RPMI7951 (cell line): ENCODE results near the gene ARRB1. TPM values are rescaled to one million over a fixed set of nuclear protein-coding genes. Genes with fewer than 3 reads are reported as not detected.
"Not testable (repeated sequence)": the region's sequence is repeated elsewhere in the genome, so short reads cannot be mapped to it uniquely, and the experiment has no call there.

Source experiments
- DNase-seq: peaks from one replicate; pipeline ENCODE4 v3.0.0-alpha.2; 2012; ENCODE audit warnings: low read depth
- total RNA-seq: library from RNA; depleted of rRNA; stranded (reverse); fragments of >200 nt; shearing (Covaris generic); gene quantifications from 2 replicates; pipeline ENCODE4 v1.2.3, GENCODE V29; 2014

ARRB1 gene
- total RNA-seq, 1 experiment from 2014 or later = 15.3 TPM

DNA sequence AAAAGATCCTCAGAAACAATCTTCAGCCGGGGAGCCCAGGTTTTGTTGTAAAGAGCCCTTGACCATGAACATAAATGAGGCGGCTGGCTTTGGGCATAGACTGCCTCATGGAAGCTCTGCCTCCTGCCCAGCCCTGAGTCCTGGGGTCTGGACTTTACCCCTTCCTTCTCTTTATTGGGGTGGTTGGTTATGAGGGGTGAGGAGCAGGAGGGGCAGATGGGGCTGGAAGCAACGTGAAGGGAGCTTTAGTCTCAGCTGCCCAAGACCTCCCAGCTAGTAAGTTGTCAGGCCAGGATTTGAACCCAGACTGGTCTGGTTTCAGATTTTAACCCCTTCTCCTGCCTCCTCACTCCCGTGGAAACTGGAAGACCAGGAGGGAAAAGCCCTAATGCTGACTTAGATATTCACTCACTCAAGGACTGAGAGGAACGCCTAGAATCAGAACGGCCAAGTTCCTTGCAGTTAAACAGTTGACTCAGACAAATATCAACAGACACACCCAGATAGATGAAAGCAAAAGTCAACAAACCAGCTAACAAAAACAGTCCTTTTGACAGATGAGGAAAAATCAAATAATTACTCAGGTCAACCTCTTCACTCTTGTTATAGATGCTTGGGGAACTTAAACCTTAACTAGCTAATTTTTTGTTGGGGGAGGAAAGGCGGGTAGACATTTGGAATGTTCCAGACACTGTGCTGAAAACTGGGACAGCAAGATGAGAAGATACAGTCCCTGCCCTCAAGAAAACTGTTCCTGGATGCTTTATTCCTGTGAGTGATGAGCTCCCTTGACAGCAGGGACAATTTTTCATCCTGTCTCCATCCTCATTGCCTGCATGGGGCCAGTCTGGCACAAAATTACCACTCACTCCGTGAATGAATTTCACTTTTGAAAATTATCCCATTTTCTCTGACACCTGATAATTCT is 20.8 kb upstream of the ARRB1 start:
- no peak for DNase-seq

DNA sequence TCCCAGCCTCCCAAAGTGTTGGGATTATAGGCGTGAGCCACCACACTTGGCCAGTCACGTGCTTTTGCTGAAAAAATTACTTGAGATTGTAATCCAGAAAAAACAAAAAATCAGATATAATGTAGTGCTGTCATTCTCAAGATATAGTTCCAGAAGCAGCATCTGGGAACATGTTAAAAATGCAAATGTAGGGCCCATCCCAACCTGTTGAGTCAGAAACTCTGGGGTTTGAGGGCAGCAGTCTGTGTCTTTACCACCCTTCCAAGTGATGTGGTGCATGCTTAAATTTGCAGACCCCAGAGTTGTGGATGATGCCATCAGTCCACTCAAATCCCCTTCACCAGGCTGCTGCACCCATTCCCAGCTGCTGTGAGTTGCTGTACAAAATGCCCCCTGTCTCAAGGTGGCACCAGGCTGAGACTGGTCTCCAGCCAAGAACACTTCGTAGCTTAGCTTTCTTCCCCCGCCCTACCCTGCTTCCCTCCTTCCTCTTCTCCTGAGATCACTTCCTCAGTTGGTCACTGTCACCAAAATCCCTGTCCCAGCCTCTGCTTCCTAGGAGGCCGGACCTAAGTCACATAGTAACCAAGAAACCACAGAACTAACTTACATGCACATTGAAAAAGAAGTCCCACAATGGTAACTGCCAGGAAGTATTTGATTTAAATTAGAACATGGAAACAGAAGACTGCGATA is 18.2 kb upstream of the ARRB1 start:
- DNase-seq = no peak

DNA sequence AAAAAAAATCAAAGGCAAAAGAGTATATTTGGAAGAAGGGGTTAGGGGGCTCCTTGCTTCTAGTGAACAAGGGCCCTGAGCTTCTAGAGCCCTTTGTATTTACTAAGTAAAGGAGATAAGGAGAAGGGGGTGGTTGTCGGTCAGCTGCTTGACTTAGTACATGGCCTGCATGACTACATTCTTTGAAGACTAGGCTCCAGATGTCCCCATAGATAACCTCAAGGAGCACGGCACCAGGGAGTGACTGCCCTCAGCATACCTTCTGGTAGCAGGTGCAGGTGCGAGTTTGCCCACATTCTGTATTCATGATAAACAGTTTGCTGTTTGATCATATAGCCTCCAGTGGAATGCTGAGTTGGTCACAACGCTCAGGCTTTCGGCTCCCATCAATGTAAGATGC is 15.4 kb upstream of the ARRB1 start:
- DNase-seq = not testable (repeated sequence)

DNA sequence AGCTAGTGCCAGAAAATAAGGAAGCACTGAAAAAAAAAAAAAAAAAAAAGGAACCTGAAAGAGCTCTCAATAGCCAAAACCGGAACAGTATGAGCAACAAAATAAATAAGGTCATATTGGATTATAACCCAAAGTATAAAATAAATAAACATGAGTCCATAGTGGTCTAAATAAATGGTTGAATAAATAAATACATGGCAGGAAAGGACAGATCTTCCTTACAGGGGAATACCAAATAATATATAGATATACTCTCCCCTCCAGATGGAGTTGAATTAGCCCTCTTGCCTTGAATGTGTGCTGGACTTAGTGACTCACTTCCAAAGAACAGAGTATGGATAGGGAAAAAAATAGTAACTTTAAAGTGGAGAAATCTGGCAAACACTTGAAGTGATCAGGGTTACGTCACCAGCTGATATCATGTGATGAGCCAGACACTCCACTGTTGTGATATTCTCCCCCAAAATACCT is 14.3 kb upstream of the ARRB1 start:
- no peak for DNase-seq

DNA sequence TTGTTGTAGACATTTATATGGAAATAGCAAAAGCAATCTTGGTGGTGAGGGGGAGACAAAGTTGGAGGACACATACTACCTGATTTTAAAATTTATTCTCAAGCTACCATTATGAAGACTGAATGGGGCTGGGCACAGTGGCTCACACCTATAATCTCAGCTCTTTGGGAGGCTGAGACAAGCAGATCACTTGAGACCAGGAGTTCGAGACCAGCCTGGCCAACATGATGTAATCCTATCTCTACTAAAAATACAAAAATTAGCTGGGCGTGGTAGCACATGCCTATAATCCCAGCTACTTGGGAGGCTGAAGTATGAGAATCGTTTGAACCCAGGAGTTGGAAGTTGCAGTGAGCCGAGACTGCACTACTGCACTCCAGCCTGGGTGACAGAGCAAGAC is 10.8 kb upstream of the ARRB1 start:
- not testable (repeated sequence) for DNase-seq

DNA sequence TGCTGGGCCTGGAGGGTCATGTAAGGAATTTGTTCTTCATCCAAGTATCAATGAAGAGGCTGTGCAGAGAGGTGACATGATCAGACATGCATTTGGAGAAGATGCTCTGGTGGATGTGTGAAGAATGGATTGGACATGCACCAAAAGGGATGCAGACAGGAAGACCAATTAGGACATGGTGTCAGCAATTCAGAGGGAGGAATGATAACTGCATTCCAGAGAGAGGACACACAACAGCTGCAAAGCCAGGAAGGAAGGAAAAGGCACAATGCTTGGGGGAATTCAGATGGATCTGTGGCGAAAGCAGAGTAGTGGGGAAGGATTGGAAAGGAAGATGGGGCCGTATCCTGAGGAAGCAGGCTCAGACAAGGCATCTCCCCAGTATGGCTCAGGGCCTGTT is 5.2 kb upstream of the ARRB1 start:
- no peak for DNase-seq

DNA sequence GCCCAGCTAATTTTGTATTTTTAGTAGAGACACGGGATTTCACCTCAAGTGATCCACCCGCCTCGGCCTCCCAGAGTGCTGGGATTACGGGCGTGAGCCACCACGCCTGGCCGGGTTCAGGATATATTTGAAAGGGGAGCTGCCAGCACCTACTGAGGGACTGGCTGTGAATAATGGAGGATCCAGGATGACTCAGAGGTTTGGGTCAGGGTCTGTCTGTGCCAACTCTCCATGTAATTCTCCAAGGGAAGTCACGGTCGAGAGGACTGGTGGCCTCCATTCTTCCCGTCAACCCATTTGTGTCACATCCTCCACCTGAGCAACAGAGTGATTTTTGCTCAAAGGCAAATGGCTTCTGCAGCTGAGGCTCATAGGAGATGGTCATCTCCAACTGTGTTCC is 3.6 kb upstream of the ARRB1 start:
- DNase-seq = no peak

DNA sequence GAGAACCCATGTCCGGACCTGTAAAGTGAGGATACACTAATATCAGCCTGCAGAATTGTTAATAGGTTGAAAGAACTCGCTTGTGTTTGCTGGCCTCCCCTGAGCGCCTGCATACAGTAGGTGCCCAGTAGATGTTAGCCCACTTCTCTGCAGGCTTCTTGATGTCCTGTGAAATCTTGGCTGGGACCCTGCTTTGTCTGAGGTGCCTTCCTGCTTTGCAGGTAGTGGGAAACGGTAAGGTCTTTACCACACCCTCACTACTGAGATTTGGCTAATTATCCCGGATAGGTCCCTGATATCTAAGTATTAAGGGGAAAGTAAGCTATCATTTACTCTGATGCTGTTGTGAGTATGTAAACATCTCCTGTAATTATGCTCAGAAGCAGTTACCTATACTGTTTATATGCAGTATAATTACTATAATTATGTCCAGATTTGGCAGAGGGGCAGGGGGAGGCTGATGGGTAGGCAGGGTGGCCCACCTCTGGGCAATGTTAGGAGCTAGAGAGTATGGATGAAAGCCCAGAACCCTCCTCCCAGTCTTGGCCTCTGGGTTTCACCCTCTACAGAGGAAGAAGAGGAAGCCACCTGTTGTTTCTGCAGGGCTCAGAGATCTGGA is 1.2 kb upstream of the ARRB1 start:
- no peak for DNase-seq

DNA sequence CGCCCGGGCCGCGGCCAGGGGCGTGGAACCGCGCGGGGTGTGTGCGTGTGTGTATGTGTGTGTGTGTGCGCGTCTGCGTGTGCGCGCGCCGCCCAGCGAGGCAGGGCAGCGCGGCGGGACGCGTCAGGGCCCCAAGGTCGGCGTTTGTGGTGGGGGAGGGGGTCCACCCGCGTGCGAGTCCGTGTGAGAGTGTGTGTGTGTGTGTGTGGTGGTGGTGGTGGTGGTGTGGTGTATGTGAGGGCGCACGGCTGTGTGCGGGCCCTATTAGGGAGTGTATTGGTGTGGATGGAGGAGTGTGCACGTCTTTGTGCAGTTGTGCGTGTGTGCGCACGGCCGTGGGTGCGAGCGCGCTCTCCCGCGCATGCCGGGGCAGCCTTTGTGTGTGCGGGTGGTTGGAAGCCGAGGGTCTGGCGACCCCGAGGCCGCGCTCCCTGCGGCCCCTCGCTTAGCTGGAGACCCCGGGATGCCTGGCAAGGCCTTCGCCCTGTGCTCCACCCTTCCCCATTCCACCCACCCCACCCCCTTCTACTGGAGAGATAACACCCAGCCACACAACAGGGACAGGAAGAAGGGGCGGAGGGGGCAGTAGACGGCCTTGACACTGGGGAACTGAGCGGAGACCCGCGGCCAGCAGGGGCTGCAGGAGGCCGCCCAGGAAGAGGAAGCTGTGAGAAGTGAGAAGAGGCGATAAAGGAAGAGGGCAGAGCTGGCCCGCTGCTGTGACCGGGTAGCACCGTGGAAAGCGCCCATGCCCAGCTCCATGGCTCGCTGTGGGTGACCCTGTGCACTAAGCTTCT is 528 bp upstream of the ARRB1 start:
- DNase-seq = peak; percentile 68

DNA sequence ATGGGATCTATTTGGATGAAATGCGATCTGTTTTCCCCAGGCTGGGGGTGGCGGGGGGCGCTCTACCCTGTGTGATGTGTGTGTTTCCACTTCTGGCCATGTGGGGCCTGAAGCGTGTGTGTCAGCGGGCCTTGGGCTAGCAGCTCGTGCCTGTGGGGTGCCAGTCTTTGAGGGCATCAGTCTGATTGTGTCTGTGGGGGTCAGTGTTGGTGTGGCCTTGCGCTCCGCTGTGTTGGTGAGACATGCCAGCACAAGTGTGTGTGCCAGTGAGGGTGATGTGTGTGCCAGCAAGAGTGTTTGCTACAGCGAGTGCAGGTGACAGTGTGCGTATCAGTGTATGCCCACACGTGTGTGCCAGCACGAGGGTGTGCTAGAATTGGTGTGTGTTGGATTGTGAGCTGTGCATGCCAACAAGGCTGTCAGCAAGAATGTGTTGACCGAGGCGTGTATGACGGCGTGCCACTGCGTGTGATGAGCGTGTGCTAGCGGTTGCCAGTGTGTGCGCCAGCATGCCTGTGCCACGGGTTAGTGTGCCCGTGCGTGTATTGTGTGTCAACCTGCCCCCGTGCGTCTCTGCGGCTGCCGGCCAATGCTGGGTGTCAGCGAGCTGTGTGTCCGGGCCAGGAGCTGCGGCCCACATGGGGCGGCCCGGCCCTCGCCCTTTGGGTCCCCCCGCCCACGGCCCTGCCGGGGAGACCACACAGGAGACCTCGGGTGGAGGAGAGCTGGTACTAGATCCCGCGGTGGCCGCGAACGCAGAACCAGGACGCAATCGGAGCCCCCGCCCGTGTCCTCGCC is 519 bp downstream of the ARRB1 start:
- DNase-seq = no peak

DNA sequence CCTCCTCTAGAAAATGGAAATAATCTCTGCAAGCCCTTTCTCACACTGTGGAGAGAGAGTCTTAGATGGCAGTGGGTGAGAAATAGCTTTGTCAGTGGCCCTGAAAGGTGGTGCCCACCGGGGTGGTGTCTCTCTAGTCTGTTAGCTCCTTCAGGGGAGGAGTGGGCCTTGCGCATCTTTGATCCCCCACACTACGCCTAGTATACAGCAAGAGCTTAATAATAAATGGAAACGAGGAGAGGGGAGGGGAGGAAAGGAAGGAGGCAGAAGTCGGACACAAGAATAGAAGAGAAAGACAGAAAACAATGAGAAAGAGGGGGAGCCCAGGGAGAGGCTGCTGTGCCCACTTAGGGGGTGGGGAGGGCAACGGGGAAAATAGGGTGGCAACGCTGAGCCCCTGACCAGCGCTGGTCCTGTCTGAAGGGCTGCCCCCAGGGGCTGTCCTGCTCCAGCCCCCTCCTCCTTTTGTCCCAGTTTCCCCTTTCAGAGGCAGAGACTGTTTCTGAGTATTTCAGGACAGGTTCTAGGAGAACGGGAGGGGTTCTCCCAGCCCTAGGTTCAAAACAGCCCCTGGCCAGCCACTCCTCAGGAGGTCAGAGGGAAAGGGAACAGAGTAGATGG is 1.2 kb downstream of the ARRB1 start:
- DNase-seq = no peak

DNA sequence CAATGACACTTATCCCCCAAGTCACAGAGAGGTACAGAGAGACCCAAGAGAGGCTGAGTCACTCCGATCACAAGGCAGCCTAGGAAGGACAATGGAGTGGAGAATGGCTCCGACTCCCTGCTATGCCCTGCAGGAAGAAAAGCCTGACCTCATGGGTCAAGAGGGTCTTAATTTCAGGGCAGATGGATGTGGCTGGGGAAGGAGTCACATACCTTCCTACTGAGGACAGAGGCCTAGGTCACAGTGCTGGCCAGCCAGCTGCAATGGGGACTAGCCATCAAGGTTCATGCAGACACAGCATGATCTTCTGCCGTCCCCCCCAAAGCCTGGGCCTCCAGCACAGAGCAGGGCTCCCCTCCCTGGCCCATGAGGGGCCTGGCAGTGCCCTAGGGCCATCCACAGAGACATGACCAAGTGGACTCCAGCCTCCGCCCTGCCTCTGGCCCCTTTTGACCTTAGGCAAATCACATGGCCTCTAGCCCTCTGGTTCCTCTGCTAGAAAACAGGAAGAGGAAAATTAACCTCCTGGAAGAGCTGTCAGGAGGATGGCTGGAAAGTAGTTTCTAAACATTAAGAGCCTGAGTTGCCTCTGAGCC is 1.8 kb downstream of the ARRB1 start:
- no peak for DNase-seq

DNA sequence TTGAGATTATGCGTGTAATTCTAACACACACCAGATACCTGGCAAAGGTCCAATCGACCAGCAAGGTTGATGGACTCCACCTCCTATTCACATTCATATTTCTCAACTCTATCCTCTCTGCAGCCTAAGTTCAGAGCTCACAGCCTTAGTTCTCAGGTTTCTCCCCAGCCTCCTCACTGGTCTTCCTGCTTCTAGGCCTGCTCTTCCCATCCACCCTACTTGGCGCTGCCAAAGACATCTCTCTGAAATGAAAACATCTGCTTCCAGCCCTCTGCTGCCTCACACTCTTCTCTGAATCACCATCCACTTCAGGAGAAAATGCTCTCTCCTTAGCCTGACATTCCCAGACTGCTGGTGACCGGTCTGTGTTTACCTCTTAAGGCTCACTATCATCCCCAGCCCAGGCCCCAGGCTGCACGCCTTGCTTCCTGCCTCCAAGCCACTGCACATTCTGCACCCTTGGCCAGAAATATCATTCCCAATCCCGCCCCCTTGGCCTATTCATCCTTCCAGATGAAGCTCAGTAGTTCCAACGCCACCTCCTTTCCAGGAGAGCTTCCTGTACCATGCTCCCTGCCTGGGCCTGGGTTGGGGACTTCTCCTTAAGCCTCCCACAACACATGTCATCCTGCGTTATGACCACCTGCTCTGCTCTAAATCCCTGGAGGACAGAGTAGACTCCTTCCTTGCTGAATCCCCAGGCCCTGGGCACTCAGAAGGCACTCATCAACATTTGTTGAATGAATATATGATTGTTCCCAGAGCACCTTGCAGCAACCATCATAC is 3.5 kb downstream of the ARRB1 start:
- peak; percentile 94 for DNase-seq

DNA sequence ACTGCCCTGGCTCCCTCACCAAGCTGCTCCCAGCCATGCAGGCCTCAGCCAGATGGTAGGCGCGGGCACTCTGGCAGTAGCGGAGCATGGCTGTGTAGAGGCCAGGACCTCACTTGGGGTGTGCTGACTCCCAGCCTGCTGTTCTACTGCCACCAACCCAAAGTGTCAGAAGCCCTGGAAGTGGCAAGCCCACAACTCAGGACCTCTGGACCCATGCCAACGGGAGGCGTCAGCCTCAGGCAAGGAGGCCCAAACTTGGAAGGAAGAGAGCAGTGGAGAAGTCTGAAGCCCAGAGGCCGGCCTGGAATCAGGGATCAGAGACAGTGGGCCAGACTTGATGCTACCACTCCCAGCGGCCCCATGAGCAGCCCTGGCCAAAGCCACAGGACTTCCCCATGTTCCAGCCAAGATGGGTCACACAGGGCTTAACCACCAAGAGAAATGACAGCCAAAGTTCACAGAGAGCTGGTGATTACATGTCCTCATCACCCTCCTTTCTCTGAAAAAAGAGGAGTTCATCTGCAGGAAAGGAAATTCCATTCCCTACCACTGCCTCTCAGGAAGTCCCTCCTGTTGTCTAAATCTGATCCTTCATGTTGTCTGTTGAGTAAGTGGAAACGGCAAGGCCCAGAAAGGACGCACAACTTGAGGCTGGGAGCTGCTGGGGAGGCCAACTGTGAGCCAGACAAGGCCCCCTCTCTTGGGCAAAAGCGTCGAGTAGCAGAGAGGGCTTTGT is 4.4 kb downstream of the ARRB1 start:
- DNase-seq = peak; percentile 76

DNA sequence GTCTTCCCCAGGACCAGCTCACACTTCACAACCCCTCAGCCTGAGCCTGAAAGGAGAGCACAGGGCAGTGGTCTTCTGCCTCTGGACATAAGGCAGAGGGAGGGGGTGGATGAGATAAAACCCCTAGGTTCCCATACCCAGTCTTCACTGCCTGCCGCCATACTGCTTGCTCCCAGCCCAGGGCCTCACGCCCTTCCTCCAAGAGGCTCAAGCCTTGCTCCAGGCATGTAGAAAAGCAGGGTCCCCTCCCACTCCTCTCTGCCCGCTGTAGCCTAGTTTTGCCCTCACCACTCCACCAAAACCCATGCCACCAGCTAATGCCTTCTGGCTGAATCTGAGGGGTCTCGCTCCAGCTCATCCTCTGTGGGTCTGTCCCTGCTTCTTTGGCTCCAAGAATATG is 5.2 kb downstream of the ARRB1 start:
- DNase-seq = no peak

DNA sequence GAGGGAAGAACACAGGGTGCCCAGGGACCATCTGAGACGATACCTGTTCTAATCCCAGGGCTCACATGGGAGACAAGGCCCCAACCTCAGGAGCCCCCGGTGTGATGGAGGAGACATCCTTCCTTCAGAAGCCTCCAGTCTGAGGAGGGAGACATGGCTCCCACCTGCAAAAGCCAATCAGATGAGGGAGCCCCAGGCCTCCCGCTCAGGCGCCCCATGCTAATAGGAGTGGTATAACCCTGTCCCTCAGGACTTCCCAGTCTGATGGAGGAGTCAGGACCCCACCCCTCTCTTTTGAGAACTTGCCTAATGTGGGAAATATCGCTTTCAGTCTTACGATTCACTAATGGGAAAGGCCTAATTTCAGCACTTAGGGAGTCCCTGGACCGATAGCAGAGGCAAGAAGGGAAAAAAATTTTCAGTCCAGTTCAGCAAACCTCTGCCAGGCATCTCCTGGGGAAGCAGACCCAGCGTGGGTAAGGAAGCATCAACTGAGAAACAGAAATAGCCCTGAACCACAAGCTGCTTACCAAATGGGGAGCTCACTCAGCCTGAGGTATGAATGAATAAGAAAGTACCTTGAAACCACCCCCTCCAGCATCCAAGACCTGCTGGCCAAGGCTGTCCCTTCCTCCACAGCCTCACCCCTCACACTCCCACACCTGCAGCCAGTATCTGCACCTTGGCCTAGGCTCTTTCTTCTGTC is 5.9 kb downstream of the ARRB1 start:
- no peak for DNase-seq

DNA sequence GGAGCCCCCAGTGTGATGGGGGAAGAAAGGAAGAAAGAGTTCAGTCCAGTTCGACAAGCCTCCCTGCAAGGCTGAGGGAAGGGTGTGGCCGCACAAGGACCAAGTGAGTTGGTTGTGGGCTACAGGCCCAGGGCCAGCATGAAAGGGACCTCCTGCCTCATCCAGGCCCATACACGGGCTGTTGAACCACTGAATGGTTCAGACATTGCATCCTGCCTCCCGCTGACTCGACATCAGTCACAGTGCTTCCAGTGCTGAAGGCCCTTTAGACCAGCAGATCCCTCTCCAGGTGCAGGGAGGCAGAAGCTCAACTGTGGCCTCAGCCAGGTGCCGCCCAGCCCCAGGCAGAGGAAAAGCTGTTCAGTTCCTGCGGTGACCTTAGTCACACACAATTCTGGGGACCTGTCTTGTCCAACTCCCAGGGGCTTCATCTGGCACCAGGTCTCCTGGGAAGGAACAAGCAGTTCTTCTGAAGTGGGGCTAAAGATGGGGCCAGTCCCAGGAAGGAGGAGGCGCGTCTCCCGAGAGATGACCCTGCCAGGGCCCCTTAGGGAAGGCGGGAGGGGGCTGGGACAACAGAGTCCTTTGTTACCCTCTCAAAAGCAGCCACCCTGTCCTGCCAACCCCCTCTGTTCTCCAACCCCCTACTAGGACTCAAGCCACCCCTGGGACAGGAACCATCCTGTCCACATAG is 6.6 kb downstream of the ARRB1 start:
- DNase-seq = no peak
